ENCODE data around the gene UHRF2.

GRCh38 chr9:6498982-6499381, 86.0 kb downstream of the UHRF2 start:
- TF ChIP-seq CTCF (IDR thresholded peaks at IDR 0.05 in 8 of 11, conservative IDR thresholded peaks at IDR 0.05 in 3 of 11) = no peak
- no peak for TF ChIP-seq POLR2A (IDR thresholded peaks at IDR 0.05)
- TF ChIP-seq POLR2AphosphoS5 (IDR thresholded peaks at IDR 0.05) = no peak

Measured in spleen (tissue), 7 donors.